ENCODE measurements around the gene NME1.

GRCh38 chr17:51188271-51188833, 35.0 kb downstream of the NME1 start:
- TF ChIP-seq EP300 (IDR thresholded peaks at IDR 0.05; ENCODE audit: borderline replicate concordance in 1 of 2, low read depth in 1 of 2, low read length in 1 of 2), result no peak
- TF ChIP-seq, protein P1, sequence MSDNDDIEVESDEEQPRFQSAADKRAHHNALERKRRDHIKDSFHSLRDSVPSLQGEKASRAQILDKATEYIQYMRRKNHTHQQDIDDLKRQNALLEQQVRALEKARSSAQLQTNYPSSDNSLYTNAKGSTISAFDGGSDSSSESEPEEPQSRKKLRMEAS (IDR thresholded peaks at IDR 0.05; ENCODE audit: low read depth), result no peak
- TF ChIP-seq, protein P2, sequence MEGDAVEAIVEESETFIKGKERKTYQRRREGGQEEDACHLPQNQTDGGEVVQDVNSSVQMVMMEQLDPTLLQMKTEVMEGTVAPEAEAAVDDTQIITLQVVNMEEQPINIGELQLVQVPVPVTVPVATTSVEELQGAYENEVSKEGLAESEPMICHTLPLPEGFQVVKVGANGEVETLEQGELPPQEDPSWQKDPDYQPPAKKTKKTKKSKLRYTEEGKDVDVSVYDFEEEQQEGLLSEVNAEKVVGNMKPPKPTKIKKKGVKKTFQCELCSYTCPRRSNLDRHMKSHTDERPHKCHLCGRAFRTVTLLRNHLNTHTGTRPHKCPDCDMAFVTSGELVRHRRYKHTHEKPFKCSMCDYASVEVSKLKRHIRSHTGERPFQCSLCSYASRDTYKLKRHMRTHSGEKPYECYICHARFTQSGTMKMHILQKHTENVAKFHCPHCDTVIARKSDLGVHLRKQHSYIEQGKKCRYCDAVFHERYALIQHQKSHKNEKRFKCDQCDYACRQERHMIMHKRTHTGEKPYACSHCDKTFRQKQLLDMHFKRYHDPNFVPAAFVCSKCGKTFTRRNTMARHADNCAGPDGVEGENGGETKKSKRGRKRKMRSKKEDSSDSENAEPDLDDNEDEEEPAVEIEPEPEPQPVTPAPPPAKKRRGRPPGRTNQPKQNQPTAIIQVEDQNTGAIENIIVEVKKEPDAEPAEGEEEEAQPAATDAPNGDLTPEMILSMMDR (IDR thresholded peaks at IDR 0.05), result no peak

Measured in SK-N-SH (cell line).